K562 (cell line): ENCODE results near the gene DNAJC8. TPM values are rescaled to one million over a fixed set of nuclear protein-coding genes. Genes with fewer than 3 reads are reported as not detected.

Source experiments
- AFF4 ChIP-seq: sonication (generic); formaldehyde crosslinking; IDR thresholded peaks from 2 replicates; pipeline ENCODE4 v1.8.0; 2023; ENCODE audit warnings: mild to moderate bottlenecking, missing genetic modification reagents
- ATF1 ChIP-seq, 2 experiments: fragments of 450-650 bp in 1 of 2; IDR thresholded peaks; 2 replicates each; pipeline ENCODE4 v1.6.1; 2016; ENCODE audit warnings: missing compliant biosample characterization in 1 of 2, missing genetic modification characterization in 1 of 2
- CC2D1A ChIP-seq: fragments of 450-650 bp; IDR thresholded peaks from 2 replicates; pipeline ENCODE4 v1.6.1; 2017; ENCODE audit warnings: mild to moderate bottlenecking
- DPF2 ChIP-seq: fragments of 450-650 bp; IDR thresholded peaks from 2 replicates; pipeline ENCODE4 v1.6.1; 2016
- FOXM1 ChIP-seq, 2 experiments: fragments of 450-650 bp in 1 of 2; sonication (generic) in 1 of 2; formaldehyde crosslinking in 1 of 2; IDR thresholded peaks; 2 replicates each; pipeline versions ENCODE4 v1.6.1 to v1.9.0; 2017 to 2022; ENCODE audit warnings: low read depth in 2 of 2, mild to moderate bottlenecking in 2 of 2, missing genetic modification reagents in 1 of 2, moderate library complexity in 1 of 2
- L3MBTL2 ChIP-seq: fragments of 450-650 bp; IDR thresholded peaks from 2 replicates; pipeline ENCODE4 v1.6.1; 2016; ENCODE audit warnings: mild to moderate bottlenecking, moderate library complexity
- MCM5 ChIP-seq: fragments of 450-650 bp; IDR thresholded peaks from 2 replicates; pipeline ENCODE4 v1.6.1; 2016; ENCODE audit warnings: low read depth
- MEF2D ChIP-seq: conservative IDR thresholded peaks from 2 replicates; pipeline ENCODE4 v1.6.1; 2016; ENCODE audit warnings: low read depth, missing genetic modification characterization, missing compliant biosample characterization
- NCOA1 ChIP-seq: fragments of 450-650 bp; IDR thresholded peaks from 2 replicates; pipeline ENCODE4 v1.6.1; 2016; ENCODE audit warnings: low read depth
- NFIC ChIP-seq: fragments of 450-650 bp; IDR thresholded peaks from 2 replicates; pipeline ENCODE4 v1.6.1; 2017; ENCODE audit warnings: mild to moderate bottlenecking, inconsistent platforms
- SMARCB1 ChIP-seq: IDR thresholded peaks from 2 replicates; pipeline ENCODE4 v1.6.1; 2011; ENCODE audit warnings: improper control_type of control experiment, low read depth; ENCODE audit not compliant: insufficient read length
- SOX6 ChIP-seq: fragments of 450-650 bp; IDR thresholded peaks from 2 replicates; pipeline ENCODE4 v1.6.1; 2014; ENCODE audit warnings: mild to moderate bottlenecking
- SPI1 ChIP-seq: IDR thresholded peaks from 2 replicates; pipeline ENCODE4 v1.6.1; 2011; ENCODE audit warnings: low read depth, low read length, control low read depth, borderline replicate concordance
- TEAD4 ChIP-seq, 2 experiments: sonication (generic) in 1 of 2; formaldehyde crosslinking in 1 of 2; IDR thresholded peaks; 2 replicates each; pipeline versions ENCODE4 v1.6.1 to v1.8.0; 2012 to 2022; ENCODE audit warnings: borderline replicate concordance in 1 of 2, inconsistent platforms in 1 of 2, low read length in 1 of 2, mild to moderate bottlenecking in 1 of 2, missing genetic modification reagents in 1 of 2
- ZBTB2 ChIP-seq: fragments of 450-650 bp; IDR thresholded peaks from 2 replicates; pipeline ENCODE4 v1.6.1; 2016; ENCODE audit warnings: antibody characterized with exemption
- ZMIZ1 ChIP-seq, 2 experiments: fragments of 150-350 bp in 1 of 2; IDR thresholded peaks; 2 replicates each; pipeline ENCODE4 v1.6.1; 2012 to 2016; ENCODE audit warnings: low read depth in 2 of 2, low read length in 2 of 2, mild to moderate bottlenecking in 1 of 2, moderate library complexity in 1 of 2
- ZNF24 ChIP-seq: fragments of 450-650 bp; IDR thresholded peaks from 2 replicates; pipeline ENCODE4 v1.6.1; 2016
- ZNF384 ChIP-seq: IDR thresholded peaks from 2 replicates; pipeline ENCODE4 v1.6.1; 2012; ENCODE audit warnings: low read depth, low read length, improper control_type of control experiment
- ZNF431 ChIP-seq: sonication (generic); formaldehyde crosslinking; IDR thresholded peaks from 2 replicates; pipeline ENCODE4 v1.8.0; 2022; ENCODE audit warnings: mild to moderate bottlenecking, missing genetic modification reagents
- ZNF57 ChIP-seq: fragments of 450-650 bp; formaldehyde crosslinking; IDR thresholded peaks from 2 replicates; pipeline ENCODE4 v1.4.0; 2020; ENCODE audit warnings: mild to moderate bottlenecking, moderate library complexity
- polyA plus RNA-seq, 8 experiments: library from polyadenylated mRNA; depleted of rRNA in 4 of 8; stranded (reverse) in 5 of 8; unstranded in 3 of 8; fragments of >200 nt; fragmentation: Nextera tagmentation in 2 of 8; fragmentation: Illumina TruSeq in 1 of 8; extraction: Ambion mirVana in 2 of 8; extraction: Trizol in 1 of 8; gene quantifications; 2 replicates each; pipeline versions ENCODE4 v1.2.1 to v1.2.3, GENCODE V29; 2011 to 2014; ENCODE audit warnings: inconsistent platforms in 1 of 8, missing spikeins in 1 of 8
- total RNA-seq, 7 experiments: library from RNA; depleted of rRNA in 6 of 7; stranded (reverse); fragments of >200 nt in 6 of 7; fragmentation: Illumina TruSeq in 2 of 7; extraction: Trizol in 2 of 7; gene quantifications; 2 replicates each; pipeline versions ENCODE4 v1.2.1 to v1.2.3, GENCODE V29; 2011 to 2021; ENCODE audit warnings: low replicate concordance in 1 of 7

Gene DNAJC8
- total and polyA plus RNA-seq, 9 of the 15 experiments (the other 6 are each of a cell fraction or from before 2014, with no cell fraction given) = 143 to 508 (median 209) TPM

- no peak for TF ChIP-seq SMARCB1
- TF ChIP-seq ZBTB2 = peak; percentile 74; the same call in 1 of the 2 replicates
- TF ChIP-seq DPF2 = peak; percentile 98
- TF ChIP-seq SOX6 = peak; percentile 100
- TF ChIP-seq ATF1 (CRISPR knock-in tag; IDR thresholded peaks at IDR 0.05) = no peak
- peak; percentile 46 for TF ChIP-seq ATF1 (tag; IDR thresholded peaks at IDR 0.05)
- no peak for TF ChIP-seq ZNF431 (CRISPR knock-in tag)
- TF ChIP-seq NFIC = peak; percentile 77
- peak in 1 of 2 experiments; percentile 80; a peak in 2 of 4 replicates for TF ChIP-seq ZMIZ1 (IDR thresholded peaks at IDR 0.05; ENCODE audit: low read depth in 2 of 2, low read length in 2 of 2)
- TF ChIP-seq TEAD4 (IDR thresholded peaks at IDR 0.05; ENCODE audit: low read length) = peak; percentile 92
- TF ChIP-seq TEAD4 (CRISPR knock-in tag; IDR thresholded peaks at IDR 0.05; ENCODE audit: borderline replicate concordance) = no peak
- TF ChIP-seq ZNF384 = peak; percentile 98
- no peak for TF ChIP-seq MCM5
- no peak for TF ChIP-seq AFF4
- peak; percentile 32 for TF ChIP-seq L3MBTL2
- TF ChIP-seq FOXM1 (IDR thresholded peaks at IDR 0.05; ENCODE audit: low read depth) = peak; percentile 81
- TF ChIP-seq FOXM1 (CRISPR knock-in tag; IDR thresholded peaks at IDR 0.05; ENCODE audit: low read depth) = no peak
- peak; percentile 87 for TF ChIP-seq ZNF24
- peak; percentile 69 for TF ChIP-seq NCOA1
- TF ChIP-seq CC2D1A = 0 out of 2 replicates have a peak, but pooled peaks have one; percentile 11
- TF ChIP-seq MEF2D (tag) = 0 out of 2 replicates have a peak, but pooled peaks have one; percentile 61
- TF ChIP-seq SPI1 = peak; percentile 99
- no peak for TF ChIP-seq ZNF57 (CRISPR knock-in tag)
These were observed 60.1 kb downstream of the DNAJC8 start (continued) for GRCh38 chr1:28172713-28173150.
